Tibial nerve (tissue), 4 donors: ENCODE data around the gene CUL9.

Experiments
- EP300 ChIP-seq, 2 donors: sonication (generic); formaldehyde crosslinking; IDR thresholded peaks; one replicate each; pipeline ENCODE4 v1.6.1; 2017; ENCODE audit warnings: antibody characterized with exemption in 2 of 2, mild to moderate bottlenecking in 1 of 2
- POLR2A ChIP-seq, 2 donors: fragments of 450-650 bp; IDR thresholded peaks; one replicate each; pipeline ENCODE4 v1.6.1; 2017; ENCODE audit warnings: antibody characterized with exemption in 2 of 2, mild to moderate bottlenecking in 2 of 2, moderate library complexity in 2 of 2
- TF ChIP-seq, protein P1 (sequence below), 5 experiments: fragments of 200-600 bp in 3 of 5; fragments of 450-650 bp in 2 of 5; sonication (generic) in 3 of 5; IDR thresholded peaks; one replicate each; pipeline ENCODE4 v1.5.1; 2016 to 2019; ENCODE audit warnings: antibody characterized with exemption in 5 of 5, mild to moderate bottlenecking in 3 of 5, moderate library complexity in 2 of 5

DNA sequence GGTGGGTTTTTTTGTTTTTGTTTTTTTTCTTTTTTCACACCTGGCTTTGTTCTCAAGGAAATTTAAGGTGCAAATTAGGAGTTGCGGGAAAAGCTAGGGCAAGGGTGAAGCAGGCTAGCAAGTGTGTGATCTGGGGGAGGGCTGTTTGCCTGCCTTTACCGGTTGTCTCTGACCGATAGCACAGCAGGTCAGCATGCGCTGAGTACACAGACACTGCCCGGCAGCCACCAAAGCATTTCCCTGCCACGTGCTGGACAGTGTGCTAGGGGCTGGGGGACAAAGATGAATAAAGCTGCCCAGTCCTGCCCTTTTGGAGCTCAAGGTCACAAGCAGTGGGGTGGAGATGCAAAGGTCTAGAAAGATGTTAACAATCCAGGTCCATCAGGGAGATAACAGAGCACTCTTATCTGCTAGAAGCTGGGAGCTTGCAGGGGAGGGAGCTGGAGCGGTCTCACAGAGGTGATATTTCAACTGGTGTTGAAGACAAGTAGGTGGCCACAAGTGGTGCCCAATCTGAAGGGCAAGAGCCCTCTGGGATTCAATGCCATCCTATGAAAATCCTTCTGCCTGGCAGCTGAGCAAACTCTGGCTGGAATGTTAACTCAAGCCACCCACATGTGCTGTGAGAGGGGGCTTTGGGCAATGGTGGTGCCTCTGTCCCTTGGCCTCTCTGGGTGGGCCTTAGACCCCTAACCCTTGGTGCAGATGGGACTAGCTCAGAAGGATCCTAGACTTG lies 85.8 kb downstream of the CUL9 start:
- TF ChIP-seq, protein P1, sequence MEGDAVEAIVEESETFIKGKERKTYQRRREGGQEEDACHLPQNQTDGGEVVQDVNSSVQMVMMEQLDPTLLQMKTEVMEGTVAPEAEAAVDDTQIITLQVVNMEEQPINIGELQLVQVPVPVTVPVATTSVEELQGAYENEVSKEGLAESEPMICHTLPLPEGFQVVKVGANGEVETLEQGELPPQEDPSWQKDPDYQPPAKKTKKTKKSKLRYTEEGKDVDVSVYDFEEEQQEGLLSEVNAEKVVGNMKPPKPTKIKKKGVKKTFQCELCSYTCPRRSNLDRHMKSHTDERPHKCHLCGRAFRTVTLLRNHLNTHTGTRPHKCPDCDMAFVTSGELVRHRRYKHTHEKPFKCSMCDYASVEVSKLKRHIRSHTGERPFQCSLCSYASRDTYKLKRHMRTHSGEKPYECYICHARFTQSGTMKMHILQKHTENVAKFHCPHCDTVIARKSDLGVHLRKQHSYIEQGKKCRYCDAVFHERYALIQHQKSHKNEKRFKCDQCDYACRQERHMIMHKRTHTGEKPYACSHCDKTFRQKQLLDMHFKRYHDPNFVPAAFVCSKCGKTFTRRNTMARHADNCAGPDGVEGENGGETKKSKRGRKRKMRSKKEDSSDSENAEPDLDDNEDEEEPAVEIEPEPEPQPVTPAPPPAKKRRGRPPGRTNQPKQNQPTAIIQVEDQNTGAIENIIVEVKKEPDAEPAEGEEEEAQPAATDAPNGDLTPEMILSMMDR (IDR thresholded peaks at IDR 0.05), result no peak
- TF ChIP-seq POLR2A (IDR thresholded peaks at IDR 0.05) (no peak), EP300 (IDR thresholded peaks at IDR 0.05) (no peak)
